Fibroblast of pulmonary artery (primary cell): Measurements from ENCODE around the gene PFKL.

ENCODE experiments used
- DNase-seq: peaks from one replicate; pipeline ENCODE4 v3.0.0-alpha.2; 2010; ENCODE audit warnings: low read depth
- H3K4me3 ChIP-seq: replicated peaks from 2 replicates; pipeline ENCODE4 v1.5.1; 2011; ENCODE audit warnings: low read depth, mild to moderate bottlenecking, control low read depth, low read length, moderate library complexity
- TF ChIP-seq, protein P1 (sequence below): IDR thresholded peaks from 2 replicates; pipeline ENCODE4 v1.5.1; 2011; ENCODE audit warnings: mild to moderate bottlenecking, control low read depth, low read length, inconsistent platforms; ENCODE audit errors: missing control alignments

PFKL gene

DNA sequence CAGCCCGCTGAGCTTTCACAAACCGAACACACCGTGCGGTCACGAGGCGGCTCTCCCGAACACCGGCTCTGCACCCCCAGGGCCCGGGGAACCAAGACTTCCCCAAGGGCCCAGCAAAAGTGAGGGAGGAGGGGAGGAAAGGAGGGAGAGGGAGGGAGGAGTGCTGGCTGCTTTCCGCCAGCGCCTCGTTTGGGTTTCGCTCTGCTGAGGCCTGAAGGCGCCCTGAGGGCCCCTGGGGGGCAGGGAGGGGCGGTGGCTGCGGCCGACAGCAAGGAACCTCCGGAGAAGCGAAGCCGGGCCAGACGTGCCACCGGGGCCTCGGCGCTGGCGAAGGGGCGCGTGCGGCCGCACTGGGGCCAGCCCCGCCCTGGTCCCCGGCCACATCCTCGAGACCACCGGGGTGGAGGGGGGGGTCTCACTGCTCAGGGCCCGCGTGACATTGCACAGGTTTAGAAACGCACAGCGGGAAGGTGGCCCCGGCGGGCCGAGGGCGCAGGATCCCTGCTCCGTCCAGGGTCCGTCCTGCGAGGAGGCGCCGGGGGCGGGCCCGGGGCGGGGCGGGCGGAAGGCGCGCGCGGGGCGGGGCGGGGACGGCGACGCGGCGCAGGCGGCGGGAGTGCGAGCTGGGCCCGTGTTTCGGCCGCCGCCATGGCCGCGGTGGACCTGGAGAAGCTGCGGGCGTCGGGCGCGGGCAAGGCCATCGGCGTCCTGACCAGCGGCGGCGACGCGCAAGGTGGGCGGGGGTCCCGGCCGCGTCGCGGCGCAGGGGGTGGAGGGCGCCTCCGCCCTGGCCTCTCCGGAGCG is at the start of gene PFKL:
TSS of gene PFKL (plus strand) at position 596 of the 804 bp plus-strand sequence. CDS start at position 649, 53 bp downstream.
- TF ChIP-seq, protein P1, sequence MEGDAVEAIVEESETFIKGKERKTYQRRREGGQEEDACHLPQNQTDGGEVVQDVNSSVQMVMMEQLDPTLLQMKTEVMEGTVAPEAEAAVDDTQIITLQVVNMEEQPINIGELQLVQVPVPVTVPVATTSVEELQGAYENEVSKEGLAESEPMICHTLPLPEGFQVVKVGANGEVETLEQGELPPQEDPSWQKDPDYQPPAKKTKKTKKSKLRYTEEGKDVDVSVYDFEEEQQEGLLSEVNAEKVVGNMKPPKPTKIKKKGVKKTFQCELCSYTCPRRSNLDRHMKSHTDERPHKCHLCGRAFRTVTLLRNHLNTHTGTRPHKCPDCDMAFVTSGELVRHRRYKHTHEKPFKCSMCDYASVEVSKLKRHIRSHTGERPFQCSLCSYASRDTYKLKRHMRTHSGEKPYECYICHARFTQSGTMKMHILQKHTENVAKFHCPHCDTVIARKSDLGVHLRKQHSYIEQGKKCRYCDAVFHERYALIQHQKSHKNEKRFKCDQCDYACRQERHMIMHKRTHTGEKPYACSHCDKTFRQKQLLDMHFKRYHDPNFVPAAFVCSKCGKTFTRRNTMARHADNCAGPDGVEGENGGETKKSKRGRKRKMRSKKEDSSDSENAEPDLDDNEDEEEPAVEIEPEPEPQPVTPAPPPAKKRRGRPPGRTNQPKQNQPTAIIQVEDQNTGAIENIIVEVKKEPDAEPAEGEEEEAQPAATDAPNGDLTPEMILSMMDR: no peak
- peak; percentile 38 for DNase-seq
- peak within 1 kb of the TSS; percentile 71 for H3K4me3 ChIP-seq

- TF ChIP-seq, protein P1: no peak
- DNase-seq: no peak
- no peak overlapping the region for H3K4me3 ChIP-seq
Observed at GRCh38 chr21:44253832-44254710, 45.8 kb upstream of the PFKL start.

- peak; percentile 16 for DNase-seq
- no peak overlapping the region for H3K4me3 ChIP-seq
- TF ChIP-seq, protein P1: no peak
Observed at GRCh38 chr21:44255511-44255981, 44.3 kb upstream of the PFKL start.

DNA sequence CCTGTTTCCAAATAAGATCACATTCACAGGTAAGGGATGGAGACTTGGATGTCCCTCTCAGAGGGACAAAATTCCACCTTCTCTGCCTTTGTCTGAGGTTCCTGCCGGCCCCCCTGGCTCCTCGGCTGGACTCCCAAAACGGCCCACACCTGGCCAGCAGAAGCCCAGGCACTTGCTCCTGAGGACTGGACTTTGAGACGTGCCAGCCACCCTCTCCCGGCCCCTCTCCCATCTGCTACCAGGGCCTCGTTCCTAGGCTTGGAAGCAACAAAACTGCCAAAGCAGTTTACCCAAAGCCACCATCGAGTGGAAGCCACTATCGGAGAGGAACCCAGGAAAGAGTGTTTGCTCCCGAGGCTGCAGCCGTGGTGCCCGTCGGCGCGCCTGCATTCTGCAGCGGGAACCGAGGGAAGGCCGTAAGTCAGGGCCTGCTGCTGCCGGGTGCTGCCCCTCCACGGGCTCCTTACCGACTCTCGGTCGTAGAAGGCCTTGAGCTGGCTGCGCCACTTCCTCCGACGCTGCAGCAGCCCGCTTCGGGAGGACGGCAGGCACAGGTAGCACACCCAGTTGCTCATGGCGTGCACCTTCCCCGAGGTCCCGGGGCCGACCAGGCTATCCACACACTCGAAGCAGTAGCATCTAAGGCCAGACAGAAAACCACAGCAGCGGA is 41.7 kb upstream of the PFKL start:
- no peak for DNase-seq
- TF ChIP-seq, protein P1: no peak

GRCh38 chr21:44259082-44259705 is 40.7 kb upstream of the PFKL start:
- TF ChIP-seq, protein P1: no peak
- H3K4me3 ChIP-seq: no peak overlapping the region
- peak; percentile 72 for DNase-seq

More for the DNA sequence above, 41.7 kb upstream of the PFKL start:
- H3K4me3 ChIP-seq: no peak overlapping the region

DNA sequence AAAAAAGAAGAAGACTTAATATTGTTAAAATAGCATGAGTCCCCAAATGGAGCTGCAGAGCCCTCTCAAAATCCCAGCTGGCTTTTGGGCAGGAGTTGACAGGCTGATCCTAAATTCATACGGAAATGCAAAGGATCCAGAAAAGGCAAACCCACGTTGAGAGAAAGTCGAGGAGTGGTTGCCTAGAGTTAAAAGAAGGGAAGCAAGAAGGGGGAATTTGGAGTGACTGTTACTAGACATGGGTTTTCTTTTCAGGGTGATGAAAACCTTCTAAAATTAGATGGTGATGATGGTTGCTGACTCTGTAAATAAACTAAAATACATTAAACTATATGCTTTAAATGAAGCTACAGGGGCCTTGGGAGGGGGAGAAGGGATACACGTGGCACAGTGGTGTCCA is 39.8 kb upstream of the PFKL start:
- H3K4me3 ChIP-seq: no peak overlapping the region
- TF ChIP-seq, protein P1: no peak
- no peak for DNase-seq
